T-cell (primary cell): ENCODE measurements around the gene PPP1R2. TPM values are rescaled to one million over a fixed set of nuclear protein-coding genes. Genes with fewer than 3 reads are reported as not detected.

Source experiments
- ATAC-seq, 4 experiments: fragments of 200-7000 bp in 3 of 4; fragments of 150-1000 bp in 1 of 4; cut with Tn5 transposase; replicated peaks in 1 of 4; 1 replicate in 3 of 4; 2 replicates in 1 of 4; pipeline ENCODE4 v1.10.0; 2021; ENCODE audit warnings: moderate library complexity in 3 of 4, mild to moderate bottlenecking in 2 of 4, moderate number of reproducible peaks in 1 of 4
- CTCF ChIA-PET, 2 donors: fragments of 300-600 bp; sonication (Branson Sonifier 250); formaldehyde crosslinking; loops; one replicate each; lab custom pipeline; 2022; ENCODE audit warnings: antibody characterized with exemption in 2 of 2; lab: Charles Lee
- POLR2A ChIA-PET, 2 donors: fragments of 300-600 bp; sonication (Branson Sonifier 250); formaldehyde crosslinking; loops; one replicate each; lab custom pipeline; 2022; ENCODE audit warnings: antibody characterized with exemption in 2 of 2; lab: Charles Lee
- DNase-seq, 35 experiments: peaks; one replicate each; pipeline versions ENCODE4 v3.0.0 to v3.0.0-alpha.2; 2013 to 2023
- H3K27ac ChIP-seq: one replicate; pipeline ENCODE4 v1.5.1; 2013; ENCODE audit warnings: low read length
- H3K27me3 ChIP-seq, 2 experiments: replicated peaks in 1 of 2; 1 replicate in 1 of 2; 2 replicates in 1 of 2; pipeline versions ENCODE4 v1.6.1 to v1.7.0; 2013; ENCODE audit warnings: low read length in 1 of 2, mixed read lengths in 1 of 2; ENCODE audit not compliant: control insufficient read depth in 2 of 2, insufficient read depth in 2 of 2; ENCODE audit errors: extremely low read depth in 1 of 2
- H3K36me3 ChIP-seq, 2 donors: 1 replicate in 1 of 2; 2 replicates in 1 of 2; pipeline versions ENCODE4 v1.6.1 to v1.7.0; 2013; ENCODE audit warnings: low read length in 1 of 2; ENCODE audit not compliant: control insufficient read depth in 2 of 2, insufficient read depth in 1 of 2; ENCODE audit errors: extremely low read depth in 1 of 2
- H3K4me1 ChIP-seq, 2 experiments: 1 replicate in 1 of 2; 2 replicates in 1 of 2; pipeline versions ENCODE4 v1.6.1 to v1.7.0; 2013; ENCODE audit warnings: low read length in 2 of 2, mixed read lengths in 1 of 2; ENCODE audit not compliant: insufficient read depth in 2 of 2, control insufficient read depth in 1 of 2; ENCODE audit errors: extremely low read depth in 1 of 2
- H3K4me3 ChIP-seq, 2 donors: 1 replicate in 1 of 2; 2 replicates in 1 of 2; pipeline versions ENCODE4 v1.5.1 to v1.7.0; 2013; ENCODE audit warnings: mild to moderate bottlenecking in 2 of 2, low read length in 1 of 2, moderate library complexity in 1 of 2; ENCODE audit not compliant: control insufficient read depth in 1 of 2; ENCODE audit errors: extremely low read depth in 1 of 2
- H3K9me3 ChIP-seq: 2 replicates; pipeline ENCODE4 v1.7.0; 2013
- H3K27ac Mint-ChIP-seq, 2 donors: one replicate each; pipeline ENCODE4 v1.8.0; 2020 to 2021; ENCODE audit warnings: mild to moderate bottlenecking in 2 of 2, mixed read lengths in 2 of 2
- H3K27me3 Mint-ChIP-seq, 2 donors: one replicate each; pipeline ENCODE4 v1.8.0; 2021 to 2022; ENCODE audit warnings: mixed read lengths in 2 of 2
- H3K36me3 Mint-ChIP-seq: one replicate; pipeline ENCODE4 v1.8.0; 2021; ENCODE audit warnings: mixed read lengths
- H3K4me1 Mint-ChIP-seq, 3 donors: one replicate each; pipeline ENCODE4 v1.8.0; 2020 to 2022; ENCODE audit warnings: mixed read lengths in 3 of 3, mild to moderate bottlenecking in 1 of 3
- H3K4me3 Mint-ChIP-seq, 3 donors: one replicate each; pipeline ENCODE4 v1.8.0; 2020 to 2022; ENCODE audit warnings: mild to moderate bottlenecking in 3 of 3, mixed read lengths in 3 of 3, moderate library complexity in 3 of 3
- H3K9me3 Mint-ChIP-seq, 3 donors: one replicate each; pipeline ENCODE4 v1.8.0; 2020 to 2022; ENCODE audit warnings: mixed read lengths in 3 of 3
- WGBS: methylation state at CpG from one replicate; pipeline ENCODE4 v1.1.5; 2013; ENCODE audit warnings: missing lambda C conversion rate; ENCODE audit not compliant: insufficient coverage; 5-methylcytosine and 5-hydroxymethylcytosine counted together
- total RNA-seq, 35 experiments: library from RNA in 6 of 35; stranded (reverse) in 6 of 35; fragments of 120-200 nt in 1 of 35; gene quantifications; one replicate each; pipeline versions ENCODE4 v1.2.1 to v1.2.4 and lab custom pipeline; 2013 to 2026

Gene PPP1R2
- total RNA-seq, 5 donors from 2014 or later (not counting 1 experiment from before 2014, with no cell fraction given): 113 to 154 (median 123) TPM

DNA sequence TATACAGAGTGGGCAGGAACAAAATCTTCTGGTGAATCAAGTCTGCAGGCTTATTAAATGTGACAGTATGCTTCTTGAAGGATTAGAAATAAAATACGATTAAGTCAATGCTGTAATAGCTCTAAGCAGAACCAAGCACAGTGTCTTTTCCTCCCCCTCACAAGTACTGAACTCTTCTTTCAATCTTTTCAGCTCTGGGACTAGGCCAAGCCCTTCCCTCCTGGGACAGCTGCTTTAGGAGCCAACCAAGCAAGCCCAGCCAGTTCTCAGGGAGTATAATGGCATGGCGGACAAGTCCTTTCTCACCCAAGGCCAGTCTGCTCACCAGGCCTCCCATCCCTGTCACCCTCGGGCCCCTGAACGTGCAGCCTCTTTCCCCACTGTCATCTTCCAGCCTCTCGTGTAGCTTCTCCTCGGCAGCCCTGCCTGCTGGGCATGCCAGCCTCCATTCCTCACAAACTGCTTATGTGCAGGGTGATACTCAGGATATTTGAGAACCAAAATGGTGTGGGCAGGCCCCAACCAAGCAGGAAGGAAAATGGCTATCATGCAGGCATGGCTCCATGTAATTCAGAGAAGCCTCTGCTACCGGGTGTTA lies 8.4 kb upstream of the PPP1R2 start:
- Histone ChIP-seq H3K4me1 (peaks cover 51 to 82% of the 10 kb centered on the region in 2 experiments), H3K27ac (peak overlapping the region; percentile 95), H3K27me3 (no peaks in the 10 kb centered on the region), H3K9me3 (no peaks in the 10 kb centered on the region), H3K36me3 (no peaks in the 10 kb centered on the region), H3K4me3 (no peak overlapping the region)
- no peak for DNase-seq
- H3K9me3 Mint-ChIP-seq: no peaks in the 10 kb centered on the region
- H3K4me1 Mint-ChIP-seq: peaks cover 82 to 90% (median 88%) of the 10 kb centered on the region in 3 donors
- no peak for ATAC-seq
- no peaks in the 10 kb centered on the region for H3K27me3 Mint-ChIP-seq
- H3K27ac Mint-ChIP-seq: peak overlapping the region; percentile 97 to 99
- H3K36me3 Mint-ChIP-seq: no peaks in the 10 kb centered on the region
- ChIA-PET POLR2A (interaction anchor here in 1 of 2 donors (0.6 kb wide), 1 partner anchor 29 kb away, joined by 3 read pairs; no protein-coding TSS in a partner anchor), CTCF (interaction anchor here (0.6 to 1.4 kb wide), 6 partner anchors 15 to 1441 kb away, joined by 3 to 4 read pairs (median 4); no protein-coding TSS in a partner anchor)
- peak overlapping the region; percentile 45 to 93 (median 85) for H3K4me3 Mint-ChIP-seq
- WGBS: 79% methylated on average over 2 of the region's 7 CpGs

DNA sequence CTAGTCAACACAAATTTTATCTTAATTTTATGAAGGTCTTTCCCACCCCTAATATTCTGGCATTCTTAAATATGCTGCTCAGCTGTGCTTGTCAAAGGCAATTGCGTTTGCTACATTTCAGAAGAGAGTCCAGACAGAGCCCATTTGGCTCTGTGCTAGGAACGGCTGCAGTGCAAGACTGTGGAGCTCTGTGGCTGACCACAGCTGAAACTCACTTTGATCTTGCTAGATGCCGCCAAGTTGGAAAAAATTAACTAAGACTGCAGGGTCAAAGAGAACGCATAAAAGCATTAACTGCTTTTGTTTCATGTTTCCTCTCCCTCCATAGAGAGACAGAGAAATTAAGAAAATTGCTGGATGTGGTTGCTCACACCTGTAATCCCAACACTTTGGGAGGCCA lies 7.6 kb upstream of the PPP1R2 start:
- H3K27me3 Mint-ChIP-seq: no peaks in the 10 kb centered on the region
- ChIA-PET CTCF (interaction anchor here (0.5 to 1.8 kb wide), 11 partner anchors 8 to 878 kb away, joined by 3 to 9 read pairs (median 4); partner anchors contain the start of genes LSG1 (in 1 of the 2) and XXYLT1 (in 1 of the 2)), POLR2A (interaction anchor here in 1 of 2 donors (0.6 kb wide), 2 partner anchors 10 to 1933 kb away, joined by 5 to 7 read pairs; no protein-coding TSS in a partner anchor)
- Histone ChIP-seq H3K27me3 (no peaks in the 10 kb centered on the region), H3K36me3 (no peaks in the 10 kb centered on the region), H3K4me3 (peak overlapping the region in 1 of 2 donors; percentile 51), H3K27ac (peak overlapping the region; percentile 95), H3K4me1 (peaks cover 58 to 81% of the 10 kb centered on the region in 2 experiments), H3K9me3 (no peaks in the 10 kb centered on the region)
- DNase-seq: peak in 1 of 35 experiments; percentile 57
- H3K4me3 Mint-ChIP-seq: peak overlapping the region; percentile 85 to 93 (median 86)
- peak overlapping the region; percentile 97 to 99 for H3K27ac Mint-ChIP-seq
- no peaks in the 10 kb centered on the region for H3K36me3 Mint-ChIP-seq
- no peaks in the 10 kb centered on the region for H3K9me3 Mint-ChIP-seq
- no peak for ATAC-seq
- peaks cover 84 to 91% (median 88%) of the 10 kb centered on the region in 3 donors for H3K4me1 Mint-ChIP-seq
- 0% methylated on average over 3 of the region's 4 CpGs for WGBS

DNA sequence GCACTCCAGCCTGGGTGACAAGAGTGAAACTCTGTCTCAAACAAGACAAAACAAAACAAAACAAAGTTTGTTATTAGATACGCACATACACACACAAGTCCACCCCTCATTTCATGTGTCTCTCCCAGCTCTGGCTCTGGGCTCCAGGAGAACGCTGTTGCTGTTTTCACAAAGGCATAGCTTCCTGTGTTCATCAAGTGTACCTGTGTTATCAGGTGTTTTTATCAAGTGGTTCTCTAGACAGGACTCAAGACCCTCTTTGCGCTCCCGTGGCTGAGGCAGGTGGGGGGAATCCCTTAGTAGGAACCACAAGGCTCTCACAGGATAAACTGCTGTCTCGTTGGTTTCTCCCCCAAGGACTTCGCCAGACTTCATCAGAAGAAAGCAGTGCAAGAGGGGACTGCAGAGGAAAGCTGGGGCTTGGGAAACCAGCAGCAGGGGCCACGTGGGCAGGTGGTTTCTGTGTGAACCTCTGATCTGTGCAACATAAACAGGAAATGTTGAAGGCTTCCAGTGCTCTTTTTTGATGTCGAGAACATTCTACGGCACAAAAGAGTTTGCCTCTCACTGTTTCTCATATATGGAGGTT lies 6.9 kb upstream of the PPP1R2 start:
- Histone ChIP-seq H3K27me3 (no peaks in the 10 kb centered on the region), H3K4me1 (peaks cover 64 to 82% of the 10 kb centered on the region in 2 experiments), H3K36me3 (no peaks in the 10 kb centered on the region), H3K27ac (peak overlapping the region; percentile 95), H3K9me3 (no peaks in the 10 kb centered on the region), H3K4me3 (peak overlapping the region; percentile 1 to 51)
- no peaks in the 10 kb centered on the region for H3K9me3 Mint-ChIP-seq
- H3K27me3 Mint-ChIP-seq: no peaks in the 10 kb centered on the region
- peaks cover 85 to 91% (median 88%) of the 10 kb centered on the region in 3 donors for H3K4me1 Mint-ChIP-seq
- WGBS: 0% methylated on average over 5 of the region's 9 CpGs
- POLR2A ChIA-PET: interaction anchor here in 1 of 2 donors (0.5 to 1.6 kb wide), 3 partner anchors 12 to 1317 kb away, joined by 4 read pairs; no protein-coding TSS in a partner anchor
- H3K27ac Mint-ChIP-seq: peak overlapping the region; percentile 97 to 99
- no peaks in the 10 kb centered on the region for H3K36me3 Mint-ChIP-seq
- peak; percentile 86 to 90 (median 88) for ATAC-seq
- DNase-seq: peak; percentile 68 to 96 (median 83)
- CTCF ChIA-PET: interaction anchor here (0.6 to 1.8 kb wide), 8 partner anchors 9 to 878 kb away, joined by 3 to 9 read pairs (median 4); partner anchors contain the start of genes LSG1 (in 1 of the 2) and XXYLT1 (in 1 of the 2)
- H3K4me3 Mint-ChIP-seq: peak overlapping the region; percentile 85 to 93 (median 86)

DNA sequence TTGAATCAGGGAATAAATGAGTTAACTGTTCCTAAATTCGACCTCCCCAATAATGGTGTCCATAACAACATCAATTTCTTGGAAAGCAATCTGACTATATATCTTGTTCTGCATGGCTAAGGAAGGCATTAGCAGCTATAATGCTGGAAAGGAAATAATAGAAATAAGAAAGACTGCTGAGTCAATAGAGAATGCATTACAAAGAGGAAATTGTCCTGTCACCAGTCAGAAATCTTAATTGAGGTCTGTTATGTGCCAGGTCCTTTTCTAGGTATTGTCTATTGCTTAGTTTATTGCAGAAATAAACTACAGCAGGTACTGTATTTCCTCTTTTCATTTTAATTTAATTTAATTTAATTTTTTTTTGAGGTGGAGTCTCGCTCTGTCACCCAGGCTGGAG lies 5.9 kb upstream of the PPP1R2 start:
- POLR2A ChIA-PET: interaction anchor here (1.0 to 1.6 kb wide), 2 partner anchors 11 kb away, joined by 4 read pairs; no protein-coding TSS in a partner anchor
- Mint-ChIP-seq H3K36me3 (no peaks in the 10 kb centered on the region), H3K27ac (peak overlapping the region; percentile 95 to 97), H3K9me3 (no peaks in the 10 kb centered on the region), H3K4me1 (peaks cover 89 to 93% (median 92%) of the 10 kb centered on the region in 3 donors), H3K27me3 (no peaks in the 10 kb centered on the region), H3K4me3 (peak overlapping the region; percentile 67 to 93 (median 85))
- H3K36me3 ChIP-seq: no peaks in the 10 kb centered on the region
- no peaks in the 10 kb centered on the region for H3K9me3 ChIP-seq
- H3K27me3 ChIP-seq: no peaks in the 10 kb centered on the region
- peak in 1 of 35 experiments; percentile 40 for DNase-seq
- CTCF ChIA-PET: interaction anchor here (0.5 to 0.6 kb wide), 3 partner anchors 30 to 1204 kb away, joined by 3 read pairs; no protein-coding TSS in a partner anchor
- H3K4me3 ChIP-seq: peak overlapping the region in 1 of 2 donors; percentile 51
- no peak for ATAC-seq
- H3K27ac ChIP-seq: peak overlapping the region; percentile 95
- H3K4me1 ChIP-seq: peaks cover 75 to 87% of the 10 kb centered on the region in 2 experiments
- no CpG with 5 or more reads among the region's 2 CpGs for WGBS

DNA sequence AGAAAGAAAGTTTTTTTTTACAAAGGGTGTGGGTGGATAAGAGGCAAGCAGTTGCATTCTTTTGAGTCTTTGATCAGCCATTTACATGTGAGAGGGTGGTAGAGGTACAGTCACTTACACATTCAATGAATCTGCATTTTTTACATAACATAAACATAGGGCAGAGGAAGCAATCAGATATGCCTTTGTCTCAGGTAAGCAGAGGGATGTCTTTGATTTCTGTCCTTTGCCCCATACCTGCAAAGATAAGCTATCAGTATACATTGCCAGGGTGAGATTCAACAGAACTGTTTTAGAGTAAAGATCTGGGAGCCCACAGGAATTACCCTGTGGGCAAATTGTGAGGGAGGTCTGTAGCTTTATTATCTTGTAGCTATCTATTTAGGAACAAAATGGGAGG lies 5.4 kb upstream of the PPP1R2 start:
- Mint-ChIP-seq H3K9me3 (no peaks in the 10 kb centered on the region), H3K4me3 (peak overlapping the region; percentile 67 to 93 (median 69)), H3K36me3 (no peaks in the 10 kb centered on the region), H3K4me1 (peaks cover 91 to 96% (median 93%) of the 10 kb centered on the region in 3 donors), H3K27ac (peak overlapping the region; percentile 95 to 97), H3K27me3 (no peaks in the 10 kb centered on the region)
- Histone ChIP-seq H3K27me3 (no peaks in the 10 kb centered on the region), H3K9me3 (no peaks in the 10 kb centered on the region), H3K4me3 (peak overlapping the region in 1 of 2 donors; percentile 51), H3K4me1 (peaks cover 78 to 89% of the 10 kb centered on the region in 2 experiments), H3K36me3 (no peaks in the 10 kb centered on the region), H3K27ac (peak overlapping the region; percentile 95)
- no peak for ATAC-seq
- CTCF ChIA-PET: interaction anchor here (0.5 to 0.6 kb wide), 3 partner anchors 30 to 1204 kb away, joined by 3 read pairs; no protein-coding TSS in a partner anchor
- DNase-seq: peak in 1 of 35 experiments; percentile 31
- POLR2A ChIA-PET: interaction anchor here in 1 of 2 donors (1.0 kb wide), 1 partner anchor 10 kb away, joined by 4 read pairs; no protein-coding TSS in a partner anchor

DNA sequence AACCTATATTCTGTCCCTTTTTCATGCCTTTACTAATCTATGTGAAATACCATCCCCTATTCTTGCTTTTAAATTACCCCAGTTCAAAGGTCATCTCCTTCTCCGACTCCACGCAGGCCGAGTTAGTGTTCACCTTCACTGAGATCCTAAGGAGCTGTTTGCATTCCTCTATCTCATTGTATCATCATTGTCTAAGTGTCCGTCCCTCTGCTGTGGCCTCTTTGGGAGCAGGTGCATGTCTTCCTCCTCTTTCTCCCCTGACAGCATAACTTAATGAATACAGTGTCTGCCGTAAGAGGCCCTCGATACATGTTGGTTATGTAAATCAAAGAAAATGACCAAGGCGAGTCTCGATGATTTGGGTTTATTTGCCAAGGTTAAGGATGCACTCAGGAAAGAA lies 4.9 kb upstream of the PPP1R2 start:
- ChIA-PET POLR2A (interaction anchor here in 1 of 2 donors (1.0 kb wide), 1 partner anchor 10 kb away, joined by 4 read pairs; no protein-coding TSS in a partner anchor), CTCF (no interaction called here)
- no peaks in the 10 kb centered on the region for H3K9me3 Mint-ChIP-seq
- peaks cover 88 to 93% (median 89%) of the 10 kb centered on the region in 3 donors for H3K4me1 Mint-ChIP-seq
- no peaks in the 10 kb centered on the region for H3K36me3 Mint-ChIP-seq
- H3K4me3 Mint-ChIP-seq: peak overlapping the region; percentile 67 to 93 (median 69)
- Histone ChIP-seq H3K27me3 (no peaks in the 10 kb centered on the region), H3K4me1 (peaks cover 76 to 85% of the 10 kb centered on the region in 2 experiments), H3K9me3 (no peaks in the 10 kb centered on the region), H3K4me3 (peak overlapping the region in 1 of 2 donors; percentile 32), H3K36me3 (no peaks in the 10 kb centered on the region), H3K27ac (peak overlapping the region; percentile 95)
- no peak for DNase-seq
- peak overlapping the region; percentile 95 to 97 for H3K27ac Mint-ChIP-seq
- 82% methylated on average over 7 of the region's 8 CpGs for WGBS
- no peak for ATAC-seq
- H3K27me3 Mint-ChIP-seq: no peaks in the 10 kb centered on the region
